Lung (tissue), 12 donors: ENCODE data around the gene SLC19A1. TPM values are rescaled to one million over a fixed set of nuclear protein-coding genes. Genes with fewer than 3 reads are reported as not detected.

Experiments
- ATAC-seq: fragments of 200-7000 bp; cut with Tn5 transposase; one replicate; pipeline ENCODE4 v1.9.1; 2020; ENCODE audit warnings: moderate number of reproducible peaks; ENCODE audit not compliant: insufficient read depth, low FRiP score
- DNase-seq, 3 donors: peaks; one replicate each; pipeline ENCODE4 v3.0.0-alpha.2; 2013 to 2017
- H3K27ac ChIP-seq, 2 donors: one replicate each; pipeline ENCODE4 v1.5.1; 2013; ENCODE audit warnings: mild to moderate bottlenecking in 2 of 2, moderate library complexity in 2 of 2, control low read depth in 1 of 2, inconsistent platforms in 1 of 2, low read depth in 1 of 2, low read length in 1 of 2
- H3K27me3 ChIP-seq, 3 donors: one replicate each; pipeline ENCODE4 v1.5.1; 2013; ENCODE audit warnings: low read length in 2 of 3; ENCODE audit not compliant: control insufficient read depth in 3 of 3, insufficient read depth in 3 of 3
- H3K36me3 ChIP-seq, 4 donors: one replicate each; pipeline ENCODE4 v1.5.1; 2013; ENCODE audit warnings: low read length in 4 of 4, mild to moderate bottlenecking in 1 of 4, moderate library complexity in 1 of 4; ENCODE audit not compliant: control insufficient read depth in 4 of 4, insufficient read depth in 4 of 4
- H3K4me1 ChIP-seq, 5 donors: one replicate each; pipeline ENCODE4 v1.5.1; 2013; ENCODE audit warnings: low read length in 5 of 5, mild to moderate bottlenecking in 2 of 5, moderate library complexity in 1 of 5; ENCODE audit not compliant: control insufficient read depth in 5 of 5, insufficient read depth in 5 of 5
- H3K4me3 ChIP-seq: one replicate; pipeline ENCODE4 v1.5.1; 2013; ENCODE audit warnings: mild to moderate bottlenecking, control low read depth, moderate library complexity
- H3K9ac ChIP-seq, 2 donors: one replicate each; pipeline ENCODE4 v1.5.1; 2013; ENCODE audit warnings: low read length in 2 of 2, control low read depth in 1 of 2; ENCODE audit not compliant: insufficient read depth in 1 of 2
- H3K9me3 ChIP-seq, 4 donors: one replicate each; pipeline ENCODE4 v1.5.1; 2013; ENCODE audit warnings: low read length in 3 of 4, mild to moderate bottlenecking in 1 of 4, moderate library complexity in 1 of 4; ENCODE audit not compliant: control insufficient read depth in 4 of 4, insufficient read depth in 3 of 4
- CTCF ChIP-seq: IDR thresholded peaks from 2 replicates; pipeline ENCODE4 v1.5.1; 2012; ENCODE audit warnings: mild to moderate bottlenecking; ENCODE audit errors: control extremely low read depth, extremely low read depth
- WGBS, 2 donors: extraction: QIAGEN DNeasy Blood & Tissue Kit; methylation state at CpG; one replicate each; pipeline ENCODE4 v1.1.7; 2013; 5-methylcytosine and 5-hydroxymethylcytosine counted together
- polyA plus RNA-seq, 2 donors: library from polyadenylated mRNA; stranded (reverse); fragments of 200-250 nt; gene quantifications; one replicate each; pipeline ENCODE4 v1.2.1, GENCODE V29; 2013
- total RNA-seq, 2 donors: library from RNA; depleted of rRNA in 1 of 2; stranded (reverse); fragments of >200 nt in 1 of 2; gene quantifications; one replicate each; pipeline ENCODE4 v1.2.1, GENCODE V29; 2014 to 2021
- donor health status: control.
- donor health status: control.
- donor health status: Bipolar disorder and iron deficiency.
- donor health status: healthy.
- donor health status: DM: yes; HTN: yes; CAD: no.

Gene SLC19A1
- total and polyA plus RNA-seq, 4 donors = 23.8 to 42.0 (median 26.2) TPM

- Histone ChIP-seq H3K36me3 (peaks cover 0 to 2% (median 0%) of the 10 kb centered on the region in 4 donors), H3K9me3 (peaks cover 0 to 2% (median 1%) of the 10 kb centered on the region in 4 donors), H3K27ac (no peak overlapping the region), H3K4me3 (no peak overlapping the region), H3K4me1 (peaks cover 0 to 10% (median 0%) of the 10 kb centered on the region in 5 donors), H3K27me3 (no peaks in the 10 kb centered on the region), H3K9ac (no peak overlapping the region)
- ATAC-seq = no peak
- TF ChIP-seq CTCF = no peak
- DNase-seq = no peak
- 71 to 88% methylated on average over 9 of the region's 9 CpGs for WGBS, 2 donors
Measured at GRCh38 chr21:45460611-45461368, 81.5 kb downstream of the SLC19A1 start.

GRCh38 chr21:45460011-45460565 is 82.2 kb downstream of the SLC19A1 start:
- no peak for TF ChIP-seq CTCF
- H3K27me3 ChIP-seq = no peaks in the 10 kb centered on the region
- H3K27ac ChIP-seq = no peak overlapping the region
- H3K36me3 ChIP-seq = peaks cover 0 to 2% (median 0%) of the 10 kb centered on the region in 4 donors
- no peak for DNase-seq
- peaks cover 0 to 2% (median 1%) of the 10 kb centered on the region in 4 donors for H3K9me3 ChIP-seq
- H3K4me3 ChIP-seq = no peak overlapping the region
- H3K4me1 ChIP-seq = peaks cover 0 to 16% (median 0%) of the 10 kb centered on the region in 5 donors
- 95 to 96% methylated on average over 23 of the region's 23 CpGs for WGBS, 2 donors
- no peak for ATAC-seq
- H3K9ac ChIP-seq = no peak overlapping the region

- Histone ChIP-seq H3K9me3 (peaks cover 0 to 2% (median 1%) of the 10 kb centered on the region in 4 donors), H3K36me3 (peaks cover 0 to 2% (median 0%) of the 10 kb centered on the region in 4 donors), H3K4me1 (peaks cover 0 to 23% (median 4%) of the 10 kb centered on the region in 5 donors), H3K9ac (no peak overlapping the region), H3K27me3 (no peaks in the 10 kb centered on the region), H3K4me3 (no peak overlapping the region), H3K27ac (no peak overlapping the region)
- DNase-seq = no peak
- ATAC-seq = no peak
- TF ChIP-seq CTCF = no peak
- WGBS, 2 donors = 93% methylated on average over 23 of the region's 23 CpGs
Measured at GRCh38 chr21:45459171-45460010, 82.8 kb downstream of the SLC19A1 start.
